ENCODE results near the gene RNF183.
"Not testable (repeated sequence)": the region's sequence is repeated elsewhere in the genome, so short reads cannot be mapped to it uniquely, and the experiment has no call there.

Gene RNF183

GRCh38 chr9:113274474-113275156 is 28.6 kb downstream of the RNF183 start:
- no peak for DNase-seq (ENCODE audit: low read depth, low spot score)

GRCh38 chr9:113269871-113270270 is 33.3 kb downstream of the RNF183 start:
- DNase-seq (ENCODE audit: low read depth, low spot score), result no peak

GRCh38 chr9:113269355-113269754 is 33.8 kb downstream of the RNF183 start:
- no peak for DNase-seq (ENCODE audit: low read depth, low spot score)

DNA sequence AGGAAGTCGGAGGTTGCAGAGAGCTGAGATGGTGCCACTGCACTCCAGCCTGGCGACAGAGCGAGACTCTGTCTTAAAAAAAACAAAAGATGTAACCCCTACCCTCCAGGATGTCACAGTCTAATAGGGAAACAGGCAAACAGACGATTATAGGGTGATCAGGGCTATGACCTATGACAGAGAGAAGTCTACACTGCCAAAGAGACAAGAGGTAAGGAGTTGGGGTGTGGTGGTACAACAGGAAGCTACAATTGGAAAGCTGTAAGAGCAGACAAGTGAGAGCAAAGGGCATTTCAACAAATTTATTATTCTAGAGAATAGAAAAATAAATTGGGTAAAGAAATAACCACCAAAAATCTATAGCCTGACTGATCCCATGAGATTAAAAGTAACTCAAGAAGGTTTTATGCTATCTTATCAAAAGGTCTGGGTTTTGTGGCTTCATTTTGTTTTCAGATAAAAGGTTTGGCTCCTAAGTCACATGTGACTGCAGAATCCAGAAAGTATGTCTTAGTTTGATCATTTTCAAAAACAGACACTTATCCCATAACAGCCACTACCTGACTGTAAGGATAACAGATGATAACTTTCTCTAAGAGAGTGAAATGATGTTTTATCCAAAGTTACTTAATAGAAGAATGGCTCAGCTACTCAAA is 35.1 kb downstream of the RNF183 start:
- DNase-seq (ENCODE audit: low read depth, low spot score), result no peak

- no peak for DNase-seq (ENCODE audit: low read depth, low spot score)
Observed at GRCh38 chr9:113266174-113266573, 37.0 kb downstream of the RNF183 start.

- no peak for DNase-seq (ENCODE audit: low read depth, low spot score)
Observed at GRCh38 chr9:113261917-113262671, 41.1 kb downstream of the RNF183 start.

- no peak for DNase-seq (ENCODE audit: low read depth, low spot score)
Observed at GRCh38 chr9:113258282-113258681, 44.9 kb downstream of the RNF183 start.

GRCh38 chr9:113257863-113258262 is 45.3 kb downstream of the RNF183 start:
- DNase-seq (ENCODE audit: low read depth, low spot score), result no peak

DNA sequence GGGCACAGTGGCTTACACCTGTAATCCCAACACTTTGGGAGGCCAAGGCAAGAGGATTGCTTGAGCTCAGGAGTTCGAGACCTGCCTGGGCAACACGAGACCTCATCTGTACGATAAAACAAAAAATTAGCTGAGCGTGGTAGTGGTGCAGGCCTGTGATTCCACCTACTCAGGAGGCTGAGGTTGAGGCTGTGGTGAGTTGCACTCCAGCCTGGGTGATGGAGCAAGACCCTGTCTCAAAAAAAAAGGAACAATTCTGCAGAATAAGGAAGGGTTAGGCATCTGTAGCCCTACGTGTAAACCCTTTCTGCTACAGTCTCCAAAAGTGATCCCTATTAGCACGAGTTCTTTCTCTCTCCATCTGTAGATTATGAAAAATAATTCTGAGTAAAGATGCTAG is 47.7 kb downstream of the RNF183 start:
- no peak for DNase-seq (ENCODE audit: low read depth, low spot score)

- no peak for DNase-seq (ENCODE audit: low read depth, low spot score)
Observed at GRCh38 chr9:113254991-113255390, 48.2 kb downstream of the RNF183 start.

GRCh38 chr9:113250807-113251206 is 52.4 kb downstream of the RNF183 start:
- DNase-seq (ENCODE audit: low read depth, low spot score), result no peak

- not testable (repeated sequence) for DNase-seq (ENCODE audit: low read depth, low spot score)
Observed at GRCh38 chr9:113249661-113250060, 53.5 kb downstream of the RNF183 start.

DNA sequence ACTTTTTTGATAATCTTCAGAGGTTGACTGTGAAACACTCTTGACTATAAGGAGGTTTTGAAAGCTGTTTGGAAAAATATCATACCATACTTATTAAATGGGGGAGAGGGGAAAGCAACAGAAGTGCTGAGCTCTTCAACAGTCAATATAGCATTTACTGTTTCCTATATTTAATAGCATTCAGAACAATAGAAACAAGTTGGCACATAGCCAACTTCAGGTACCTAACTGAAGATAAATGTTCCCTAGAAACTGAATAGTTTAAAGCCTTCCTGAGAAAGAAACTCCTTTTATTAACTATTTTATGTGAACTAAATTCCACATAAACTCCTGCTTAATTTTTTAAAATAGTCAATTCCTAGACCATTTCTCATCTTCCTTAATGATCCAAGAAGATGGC is 55.5 kb downstream of the RNF183 start:
- DNase-seq (ENCODE audit: low read depth, low spot score), result no peak

All from activated naive CD8-positive, alpha-beta T cell treated with anti-CD3 and anti-CD28 coated beads, Interleukin-2, amount 50 U/mL, for 16 hours (primary cell).